AG04450 (cell line): ENCODE measurements around the gene GPR152. TPM values are rescaled to one million over a fixed set of nuclear protein-coding genes. Genes with fewer than 3 reads are reported as not detected.

ENCODE experiments used
- CTCF ChIA-PET: fragments of 300-600, 350-600 bp; formaldehyde crosslinking; extraction: SDS; loops from one replicate; lab custom pipeline; 2022; ENCODE audit warnings: antibody characterized with exemption, inconsistent platforms; lab: Charles Lee
- POLR2A ChIA-PET: fragments of 350-600 bp; formaldehyde crosslinking; extraction: SDS; loops from one replicate; lab custom pipeline; 2021; ENCODE audit warnings: antibody characterized with exemption, inconsistent platforms; lab: Yijun Ruan, JAX
- DNase-seq: peaks from one replicate; pipeline ENCODE4 v3.0.0-alpha.2; 2011; ENCODE audit warnings: low read depth, low spot score
- H3K27ac ChIP-seq: one replicate; pipeline ENCODE4 v1.5.1; 2012; ENCODE audit warnings: low read depth, low read length, control low read depth
- H3K27me3 ChIP-seq: one replicate; pipeline ENCODE4 v1.6.0; 2012; ENCODE audit warnings: low read length; ENCODE audit not compliant: control insufficient read depth, insufficient read depth
- H3K4me3 ChIP-seq: 2 replicates; pipeline ENCODE4 v1.5.1; 2011; ENCODE audit warnings: mild to moderate bottlenecking, low read depth, low read length, control low read depth
- H3K9me3 ChIP-seq: 2 replicates; pipeline ENCODE4 v1.5.1; 2012; ENCODE audit warnings: low read length; ENCODE audit not compliant: control insufficient read depth, insufficient read depth
- CTCF ChIP-seq: IDR thresholded peaks from 2 replicates; pipeline ENCODE4 v1.5.1; 2011; ENCODE audit warnings: low read depth, low read length, control low read depth, inconsistent platforms
- polyA plus RNA-seq: library from polyadenylated mRNA; depleted of rRNA; stranded (reverse); fragments of >200 nt; gene quantifications from 2 replicates; pipeline ENCODE4 v1.2.3, GENCODE V29; 2011

The GPR152 gene
- polyA plus RNA-seq, 1 experiment = not detected

GRCh38 chr11:67416416-67417335, 35.9 kb downstream of the GPR152 start:
- ChIA-PET POLR2A (no interaction called here), CTCF (interaction anchor here (1.2 kb wide), 1 partner anchor 15 kb away, joined by 7 read pairs; the partner anchor contains the start of gene PPP1CA)
- TF ChIP-seq CTCF = no peak
- H3K27me3 ChIP-seq = peaks cover 25% of the 10 kb centered on the region
- no peaks in the 10 kb centered on the region for H3K9me3 ChIP-seq
- H3K27ac ChIP-seq = no peak overlapping the region
- DNase-seq = no peak
- no peak overlapping the region for H3K4me3 ChIP-seq

- DNase-seq = no peak
- peak within 1 kb of the TSS; percentile 17; the same call in 1 of the 2 replicates for H3K4me3 ChIP-seq
- ChIA-PET POLR2A (no interaction called here), CTCF (interaction anchor here (1.2 to 3.7 kb wide), 2 partner anchors 14 kb away, joined by 7 to 22 read pairs; partner anchors contain the start of gene PPP1CA)
- no peak for TF ChIP-seq CTCF
- no peaks in the 10 kb centered on the region for H3K9me3 ChIP-seq
- H3K27ac ChIP-seq = no peak within 1 kb of the TSS
- H3K27me3 ChIP-seq = peaks cover 27% of the 10 kb centered on the region
These were observed 36.8 kb downstream of the GPR152 start, which contains the start of gene CARNS1 for GRCh38 chr11:67415501-67416304. Gene CARNS1 (plus strand): TSS chr11:67415678. CDS start chr11:67416200, 522 bp downstream.

- ChIA-PET POLR2A (interaction anchor here (0.6 to 0.8 kb wide), 2 partner anchors 21 to 71 kb away, joined by 4 read pairs; partner anchors contain the start of gene RAD9A), CTCF (interaction anchor here (1.0 to 3.7 kb wide), 2 partner anchors 11 to 56 kb away, joined by 5 to 22 read pairs; partner anchors contain the start of gene PPP1CA)
- peaks cover 43% of the 10 kb centered on the region for H3K27me3 ChIP-seq
These were observed 39.2 kb downstream of the GPR152 start for GRCh38 chr11:67413266-67413849.

More at GRCh38 chr11:67413266-67413849, 39.2 kb downstream of the GPR152 start:
- Histone ChIP-seq H3K9me3 (no peaks in the 10 kb centered on the region), H3K4me3 (no peak overlapping the region), H3K27ac (no peak overlapping the region)
- TF ChIP-seq CTCF = no peak
- no peak for DNase-seq
